Fibroblast of pulmonary artery (primary cell): ENCODE data around the gene SH3BP5.
A peak's percentile ranks its signal among the peaks of the same experiment; 100 is the strongest.

ENCODE experiments used
- DNase-seq: peaks from one replicate; pipeline ENCODE4 v3.0.0-alpha.2; 2010; ENCODE audit warnings: low read depth
- H3K4me3 ChIP-seq: replicated peaks from 2 replicates; pipeline ENCODE4 v1.5.1; 2011; ENCODE audit warnings: low read depth, mild to moderate bottlenecking, control low read depth, low read length, moderate library complexity
- TF ChIP-seq, protein P1 (sequence below): IDR thresholded peaks from 2 replicates; pipeline ENCODE4 v1.5.1; 2011; ENCODE audit warnings: mild to moderate bottlenecking, control low read depth, low read length, inconsistent platforms; ENCODE audit errors: missing control alignments

The SH3BP5 gene

DNA sequence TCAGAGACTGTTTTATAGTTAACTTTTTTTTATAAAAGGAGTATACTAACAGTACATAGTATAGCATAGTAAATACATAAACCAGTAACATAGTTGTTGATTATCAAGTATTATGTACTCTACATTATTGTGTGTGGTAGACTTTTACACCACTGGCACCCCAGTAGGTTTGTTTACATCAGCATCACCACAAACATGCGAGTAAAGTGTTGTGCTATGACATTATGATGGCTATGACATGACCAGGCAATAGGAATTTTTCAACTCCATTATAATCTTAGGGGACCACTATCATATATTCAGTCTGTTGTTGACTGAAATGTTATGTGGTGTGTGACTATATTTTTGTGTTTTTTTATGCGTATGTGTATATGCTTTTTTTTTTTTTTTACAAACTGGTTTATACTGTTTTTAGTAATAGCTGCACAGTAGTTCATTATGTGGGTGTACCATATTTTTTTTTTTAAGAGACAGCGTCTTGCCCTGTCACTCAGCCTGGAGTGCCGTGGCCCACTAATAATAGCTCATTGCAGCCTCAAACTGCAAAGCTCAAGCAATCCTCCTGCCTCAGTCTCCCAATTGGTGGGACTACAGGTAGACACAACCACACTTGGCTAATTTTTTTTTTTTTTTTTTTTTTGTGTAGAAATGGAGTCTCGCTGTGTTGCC lies 124.4 kb downstream of the SH3BP5 start:
- DNase-seq: no peak
- H3K4me3 ChIP-seq: peak overlapping the region; percentile 93
- TF ChIP-seq, protein P1, sequence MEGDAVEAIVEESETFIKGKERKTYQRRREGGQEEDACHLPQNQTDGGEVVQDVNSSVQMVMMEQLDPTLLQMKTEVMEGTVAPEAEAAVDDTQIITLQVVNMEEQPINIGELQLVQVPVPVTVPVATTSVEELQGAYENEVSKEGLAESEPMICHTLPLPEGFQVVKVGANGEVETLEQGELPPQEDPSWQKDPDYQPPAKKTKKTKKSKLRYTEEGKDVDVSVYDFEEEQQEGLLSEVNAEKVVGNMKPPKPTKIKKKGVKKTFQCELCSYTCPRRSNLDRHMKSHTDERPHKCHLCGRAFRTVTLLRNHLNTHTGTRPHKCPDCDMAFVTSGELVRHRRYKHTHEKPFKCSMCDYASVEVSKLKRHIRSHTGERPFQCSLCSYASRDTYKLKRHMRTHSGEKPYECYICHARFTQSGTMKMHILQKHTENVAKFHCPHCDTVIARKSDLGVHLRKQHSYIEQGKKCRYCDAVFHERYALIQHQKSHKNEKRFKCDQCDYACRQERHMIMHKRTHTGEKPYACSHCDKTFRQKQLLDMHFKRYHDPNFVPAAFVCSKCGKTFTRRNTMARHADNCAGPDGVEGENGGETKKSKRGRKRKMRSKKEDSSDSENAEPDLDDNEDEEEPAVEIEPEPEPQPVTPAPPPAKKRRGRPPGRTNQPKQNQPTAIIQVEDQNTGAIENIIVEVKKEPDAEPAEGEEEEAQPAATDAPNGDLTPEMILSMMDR: no peak

DNA sequence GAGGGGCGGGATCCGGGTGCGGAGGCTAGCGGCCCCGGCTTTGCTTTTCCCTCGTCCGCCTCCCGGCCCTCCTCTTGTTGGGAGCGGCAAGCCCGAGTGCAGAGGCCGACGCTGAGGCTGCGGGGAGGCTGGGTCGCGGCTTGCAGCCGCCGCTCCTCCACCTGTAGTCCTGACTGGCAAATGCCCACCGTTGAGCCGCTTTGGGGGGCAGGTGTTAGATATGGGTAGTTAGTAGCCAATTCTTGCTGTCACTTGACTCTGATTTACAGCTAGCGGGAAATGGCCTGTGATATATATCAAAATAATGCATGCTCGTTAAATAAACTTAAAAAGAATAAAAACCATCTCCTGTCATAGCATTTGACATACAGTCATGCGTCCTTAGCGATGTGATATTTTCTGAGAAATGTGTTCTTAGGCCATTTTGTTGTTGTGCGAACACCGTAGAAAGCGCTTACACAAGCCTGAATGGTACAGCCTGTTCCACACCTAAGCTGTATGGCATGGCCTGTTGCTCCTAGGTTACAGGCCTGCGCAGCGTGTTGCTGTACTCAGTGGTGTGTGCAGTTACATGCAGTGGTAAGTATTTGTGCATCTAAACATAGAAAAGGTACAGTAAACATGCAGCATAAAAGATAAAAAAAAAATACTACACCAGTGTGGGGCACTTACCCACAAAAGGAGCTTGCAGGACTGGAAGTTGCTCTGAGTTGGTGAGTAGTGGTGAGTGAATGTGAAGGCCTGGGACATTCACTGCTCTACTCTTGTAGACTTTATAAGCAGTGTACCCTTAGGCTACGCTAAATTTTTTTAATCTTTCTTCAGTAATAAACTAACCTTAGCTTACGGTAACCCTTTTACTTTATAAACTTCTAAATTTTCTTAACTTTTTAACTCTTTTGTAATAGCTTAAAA lies 125.5 kb downstream of the SH3BP5 start:
- TF ChIP-seq, protein P1: no peak
- peak overlapping the region; percentile 93 for H3K4me3 ChIP-seq
- DNase-seq: peak; percentile 36

DNA sequence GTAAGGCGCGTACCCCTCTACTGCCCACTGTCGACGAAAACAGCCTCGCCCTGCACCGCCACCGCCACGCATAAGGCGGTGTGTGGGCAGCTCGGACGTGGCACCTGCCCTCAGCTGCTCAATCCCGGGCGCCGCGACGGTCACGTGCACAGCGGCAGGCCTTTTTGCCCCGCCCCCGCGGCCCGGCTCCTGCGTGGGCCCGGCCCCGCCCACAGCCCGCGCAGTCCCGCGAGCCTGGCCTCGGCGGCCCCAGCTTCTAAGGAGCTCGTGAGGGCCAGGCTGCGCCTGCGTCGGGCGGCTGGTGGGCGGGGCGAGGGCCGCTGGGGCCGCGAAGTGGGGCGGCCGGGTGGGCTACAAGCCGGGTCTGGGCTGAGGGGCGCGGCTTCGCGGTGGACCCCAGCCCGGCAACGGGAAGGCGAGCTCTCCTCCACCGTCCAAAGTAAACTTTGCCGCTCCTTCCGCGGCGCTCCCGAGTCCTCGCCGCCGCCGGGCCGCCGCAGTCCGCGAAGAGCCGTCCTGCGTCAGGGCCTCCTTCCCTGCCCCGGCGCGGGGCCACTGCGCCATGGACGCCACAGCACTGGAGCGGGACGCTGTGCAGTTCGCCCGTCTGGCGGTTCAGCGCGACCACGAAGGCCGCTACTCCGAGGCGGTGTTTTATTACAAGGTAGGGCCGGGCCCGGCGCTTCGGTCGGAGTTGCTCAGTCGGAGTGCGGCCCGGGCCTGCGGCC lies 126.3 kb downstream of the SH3BP5 start, which contains the start of gene CAPN7:
TSS of gene CAPN7 (plus strand) at position 313 of the 728 bp plus-strand sequence. CDS start at position 563, 250 bp downstream.
- peak within 1 kb of the TSS; percentile 93 for H3K4me3 ChIP-seq
- DNase-seq: peak; percentile 93
- TF ChIP-seq, protein P1: peak; percentile 26

- no peak for DNase-seq
- TF ChIP-seq, protein P1: no peak
- H3K4me3 ChIP-seq: peak overlapping the region; percentile 64
Measured at GRCh38 chr3:15205482-15205933, 126.9 kb downstream of the SH3BP5 start.
